Keratinocyte (primary cell): Measurements from ENCODE around the gene ZNF207. TPM values are rescaled to one million over a fixed set of nuclear protein-coding genes. Genes with fewer than 3 reads are reported as not detected.
"Not testable (repeated sequence)": the region's sequence is repeated elsewhere in the genome, so short reads cannot be mapped to it uniquely, and the experiment has no call there.

Experiments
- DNase-seq: peaks from one replicate; pipeline ENCODE4 v3.0.0-alpha.2; 2011; ENCODE audit warnings: low read depth, missing footprints, low spot score
- FAIRE-seq: peaks from 2 replicates; lab custom pipeline; 2011; peaks lifted over from hg19 to GRCh38; lab: Jason Lieb, UNC
- H2AFZ ChIP-seq: 2 replicates; pipeline ENCODE4 v1.6.0; 2012; ENCODE audit warnings: low read length, control low read depth, inconsistent platforms; ENCODE audit not compliant: control insufficient read depth
- H3K27ac ChIP-seq: 2 replicates; pipeline ENCODE4 v1.5.1; 2011; ENCODE audit warnings: low read length; ENCODE audit not compliant: control insufficient read depth, insufficient read depth
- H3K27me3 ChIP-seq: 3 replicates; pipeline ENCODE4 v1.6.0; 2011; ENCODE audit warnings: low read length; ENCODE audit not compliant: control insufficient read depth, insufficient read depth; ENCODE audit errors: extremely low read depth
- H3K36me3 ChIP-seq, 2 experiments: 2 replicates in 1 of 2; 3 replicates in 1 of 2; pipeline ENCODE4 v1.5.1; 2011; ENCODE audit warnings: low read length in 2 of 2, mild to moderate bottlenecking in 1 of 2; ENCODE audit not compliant: control insufficient read depth in 2 of 2, insufficient read depth in 2 of 2; ENCODE audit errors: extremely low read depth in 1 of 2
- H3K4me1 ChIP-seq: 3 replicates; pipeline ENCODE4 v1.5.1; 2011; ENCODE audit warnings: low read length; ENCODE audit not compliant: control insufficient read depth, insufficient read depth; ENCODE audit errors: extremely low read depth
- H3K4me2 ChIP-seq: 3 replicates; pipeline ENCODE4 v1.6.0; 2011; ENCODE audit warnings: low read depth, low read length; ENCODE audit not compliant: control insufficient read depth, insufficient read depth; ENCODE audit errors: extremely low read depth
- H3K4me3 ChIP-seq, 3 experiments: fragments of 200-600 bp in 1 of 3; sonication (generic) in 1 of 3; 2 replicates in 2 of 3; 3 replicates in 1 of 3; pipeline ENCODE4 v1.5.1; 2011 to 2016; ENCODE audit warnings: low read length in 3 of 3, mild to moderate bottlenecking in 3 of 3, control low read depth in 2 of 3, inconsistent platforms in 1 of 3, low read depth in 1 of 3, mixed read lengths in 1 of 3, mixed run types in 1 of 3, moderate library complexity in 1 of 3; ENCODE audit not compliant: control insufficient read depth in 2 of 3, insufficient read depth in 2 of 3; ENCODE audit errors: extremely low read depth in 1 of 3
- H3K79me2 ChIP-seq: 2 replicates; pipeline ENCODE4 v1.6.0; 2012; ENCODE audit warnings: low read length; ENCODE audit not compliant: control insufficient read depth, insufficient read depth
- H3K9ac ChIP-seq: 3 replicates; pipeline ENCODE4 v1.6.0; 2011; ENCODE audit warnings: low read length; ENCODE audit not compliant: control insufficient read depth, insufficient read depth; ENCODE audit errors: extremely low read depth
- H3K9me1 ChIP-seq: 3 replicates; pipeline ENCODE4 v1.6.0; 2011; ENCODE audit warnings: low read length; ENCODE audit not compliant: control insufficient read depth, insufficient read depth; ENCODE audit errors: extremely low read depth
- H3K9me3 ChIP-seq: 2 replicates; pipeline ENCODE4 v1.5.1; 2012; ENCODE audit warnings: low read depth, low read length; ENCODE audit not compliant: control insufficient read depth
- H4K20me1 ChIP-seq: 3 replicates; pipeline ENCODE4 v1.6.0; 2011; ENCODE audit warnings: low read length; ENCODE audit not compliant: control insufficient read depth, insufficient read depth; ENCODE audit errors: extremely low read depth
- dilution Hi-C: fragments of 300-500 bp; cut with MboI; formaldehyde crosslinking; loops from one replicate; pipeline ENCODE4 v1.7.0; 2020; ENCODE audit warnings: low sequenced_read_pairs; ENCODE audit not compliant: extremely low pct_ligation_motif_present
- polyA plus RNA-seq, 5 experiments: library from polyadenylated mRNA; depleted of rRNA in 3 of 5; stranded (reverse) in 3 of 5; stranded (forward) in 1 of 5; unstranded in 1 of 5; fragments of >200 nt; gene quantifications; 1 replicate in 1 of 5; 2 replicates in 3 of 5; 3 replicates in 1 of 5; pipeline versions ENCODE4 v1.2.1 to v1.2.3, GENCODE V29; 2011 to 2012; ENCODE audit warnings: missing spikeins in 2 of 5, low read depth in 1 of 5, low replicate concordance in 1 of 5
- TF ChIP-seq, protein P1 (sequence below), 3 experiments: IDR thresholded peaks in 1 of 3; conservative IDR thresholded peaks in 1 of 3; optimal IDR thresholded peaks in 1 of 3; 2 replicates in 2 of 3; 3 replicates in 1 of 3; pipeline versions ENCODE3 to v1.5.1; 2011; ENCODE audit warnings: low read length in 3 of 3, mild to moderate bottlenecking in 3 of 3, moderate library complexity in 2 of 3, control low read depth in 1 of 3, inconsistent platforms in 1 of 3; ENCODE audit not compliant: insufficient read depth in 2 of 3; ENCODE audit errors: extremely low read depth in 1 of 3

Gene ZNF207
- polyA plus RNA-seq, 1 donor (not counting 4 experiments of a cell fraction or from before 2014, with no cell fraction given), result 172 TPM

DNA sequence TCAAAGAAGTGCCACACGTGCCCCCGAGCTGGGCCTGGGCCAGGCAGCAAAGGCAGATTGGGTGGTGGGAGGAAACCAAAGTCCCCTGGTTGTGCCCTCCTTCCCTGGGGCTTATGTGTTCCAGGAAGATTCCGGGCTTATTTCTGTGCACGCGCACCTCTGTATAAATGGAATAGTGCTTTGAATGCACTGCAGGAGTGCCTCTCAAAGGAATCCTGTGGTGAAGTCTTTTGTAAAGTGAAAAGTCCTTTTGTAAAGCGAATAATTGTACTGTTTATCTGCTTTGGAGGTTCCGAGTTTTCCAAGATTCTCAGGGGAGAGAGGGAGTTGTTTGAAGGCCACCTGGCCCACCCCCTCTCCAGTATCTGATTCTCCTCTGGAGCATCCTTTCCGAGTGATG is 34.8 kb upstream of the ZNF207 start:
- peaks cover 8% of the 10 kb centered on the region for H3K27me3 ChIP-seq
- no peaks in the 10 kb centered on the region for H3K9me3 ChIP-seq
- H3K4me2 ChIP-seq, result no peak overlapping the region
- DNase-seq, result no peak
- dilution Hi-C loops, result no loop called here
- no peaks in the 10 kb centered on the region for H3K4me1 ChIP-seq
- no peak overlapping the region for H3K27ac ChIP-seq
- no peaks in the 10 kb centered on the region for H3K9me1 ChIP-seq
- H3K79me2 ChIP-seq, result no peaks in the 10 kb centered on the region
- no peak overlapping the region for H3K9ac ChIP-seq
- H4K20me1 ChIP-seq, result no peaks in the 10 kb centered on the region
- H3K36me3 ChIP-seq, result no peaks in the 10 kb centered on the region
- no peak for FAIRE-seq
- TF ChIP-seq, protein P1, sequence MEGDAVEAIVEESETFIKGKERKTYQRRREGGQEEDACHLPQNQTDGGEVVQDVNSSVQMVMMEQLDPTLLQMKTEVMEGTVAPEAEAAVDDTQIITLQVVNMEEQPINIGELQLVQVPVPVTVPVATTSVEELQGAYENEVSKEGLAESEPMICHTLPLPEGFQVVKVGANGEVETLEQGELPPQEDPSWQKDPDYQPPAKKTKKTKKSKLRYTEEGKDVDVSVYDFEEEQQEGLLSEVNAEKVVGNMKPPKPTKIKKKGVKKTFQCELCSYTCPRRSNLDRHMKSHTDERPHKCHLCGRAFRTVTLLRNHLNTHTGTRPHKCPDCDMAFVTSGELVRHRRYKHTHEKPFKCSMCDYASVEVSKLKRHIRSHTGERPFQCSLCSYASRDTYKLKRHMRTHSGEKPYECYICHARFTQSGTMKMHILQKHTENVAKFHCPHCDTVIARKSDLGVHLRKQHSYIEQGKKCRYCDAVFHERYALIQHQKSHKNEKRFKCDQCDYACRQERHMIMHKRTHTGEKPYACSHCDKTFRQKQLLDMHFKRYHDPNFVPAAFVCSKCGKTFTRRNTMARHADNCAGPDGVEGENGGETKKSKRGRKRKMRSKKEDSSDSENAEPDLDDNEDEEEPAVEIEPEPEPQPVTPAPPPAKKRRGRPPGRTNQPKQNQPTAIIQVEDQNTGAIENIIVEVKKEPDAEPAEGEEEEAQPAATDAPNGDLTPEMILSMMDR (optimal IDR thresholded peaks at IDR 0.05 in 1 of 3, IDR thresholded peaks at IDR 0.05 in 1 of 3, conservative IDR thresholded peaks at IDR 0.05 in 1 of 3; ENCODE audit: extremely low read depth in 1 of 3, insufficient read depth in 2 of 3, low read length in 3 of 3), result no peak
- H3K4me3 ChIP-seq, result no peak overlapping the region
- H2AFZ ChIP-seq, result no peak overlapping the region

DNA sequence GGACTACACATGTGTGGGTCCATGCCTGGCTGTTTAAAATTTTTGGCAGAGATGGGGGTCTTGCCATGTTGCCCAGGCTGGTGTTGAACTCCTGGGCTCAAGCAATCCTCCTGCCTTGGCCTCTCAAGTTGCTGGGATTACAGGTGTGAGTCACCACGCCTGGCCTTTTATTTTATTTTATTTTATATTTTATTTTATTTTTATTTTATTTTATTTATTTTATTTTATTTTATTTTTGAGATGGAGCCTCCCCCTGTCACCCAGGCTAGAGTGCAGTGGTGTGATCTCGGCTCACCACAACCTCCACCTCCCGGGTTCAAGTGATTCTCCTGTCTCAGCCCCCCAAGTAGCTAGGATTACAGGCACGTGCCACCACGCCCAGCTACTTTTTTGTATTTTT is 33.3 kb upstream of the ZNF207 start:
- H3K9ac ChIP-seq, H3K9me3 ChIP-seq, DNase-seq, H3K4me2 ChIP-seq, H3K4me1 ChIP-seq, FAIRE-seq, H3K36me3 ChIP-seq, H3K9me1 ChIP-seq, H3K79me2 ChIP-seq, H2AFZ ChIP-seq, H3K4me3 ChIP-seq, dilution Hi-C loops, H3K27ac ChIP-seq, H3K27me3 ChIP-seq, H4K20me1 ChIP-seq: not testable (repeated sequence)

DNA sequence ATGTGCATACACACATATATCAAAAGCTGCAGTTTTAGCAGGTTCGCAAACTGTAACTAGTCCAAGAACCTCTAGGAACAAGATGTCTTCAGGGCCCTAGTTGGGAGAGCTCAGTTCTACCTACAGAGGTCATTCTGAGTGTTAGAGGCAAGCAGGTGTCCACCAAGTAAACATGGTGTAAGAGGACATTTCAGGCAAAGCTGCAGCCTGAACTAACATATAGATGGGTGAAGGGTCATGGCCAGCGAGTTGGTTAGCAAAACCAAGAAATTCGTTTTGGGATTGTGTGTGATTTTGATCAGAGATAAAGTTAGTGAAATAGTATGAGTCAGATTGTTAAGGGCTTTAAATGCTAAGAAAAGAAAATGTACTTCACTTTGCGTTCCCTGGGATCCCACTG is 32.6 kb upstream of the ZNF207 start:
- no peak overlapping the region for H3K27ac ChIP-seq
- no peak overlapping the region for H3K4me3 ChIP-seq
- FAIRE-seq, result no peak
- no peak overlapping the region for H3K4me2 ChIP-seq
- H3K9me3 ChIP-seq, result no peaks in the 10 kb centered on the region
- H2AFZ ChIP-seq, result no peak overlapping the region
- H3K9me1 ChIP-seq, result no peaks in the 10 kb centered on the region
- dilution Hi-C loops, result no loop called here
- H3K4me1 ChIP-seq, result no peaks in the 10 kb centered on the region
- DNase-seq, result no peak
- H3K79me2 ChIP-seq, result no peaks in the 10 kb centered on the region
- no peak overlapping the region for H3K9ac ChIP-seq
- no peaks in the 10 kb centered on the region for H3K36me3 ChIP-seq
- TF ChIP-seq, protein P1 (optimal IDR thresholded peaks at IDR 0.05 in 1 of 3, IDR thresholded peaks at IDR 0.05 in 1 of 3, conservative IDR thresholded peaks at IDR 0.05 in 1 of 3; ENCODE audit: extremely low read depth in 1 of 3, insufficient read depth in 2 of 3, low read length in 3 of 3), result no peak
- H3K27me3 ChIP-seq, result no peaks in the 10 kb centered on the region
- no peaks in the 10 kb centered on the region for H4K20me1 ChIP-seq
